Sigmoid colon (tissue), 7 donors: ENCODE measurements around the gene OLFM3. TPM values are rescaled to one million over a fixed set of nuclear protein-coding genes. Genes with fewer than 3 reads are reported as not detected.

Experiments
- DNase-seq: peaks from one replicate; pipeline ENCODE4 v3.0.0-alpha.2; 2019
- H3K27ac ChIP-seq, 4 donors: fragments of 200-600 bp; sonication (generic); one replicate each; pipeline ENCODE4 v1.5.1; 2016 to 2019; ENCODE audit warnings: mild to moderate bottlenecking in 1 of 4
- H3K27me3 ChIP-seq, 3 donors: fragments of 200-600 bp; sonication (generic); one replicate each; pipeline ENCODE4 v1.5.1; 2019; ENCODE audit warnings: mild to moderate bottlenecking in 1 of 3
- H3K36me3 ChIP-seq, 4 donors: fragments of 200-600 bp; sonication (generic); one replicate each; pipeline ENCODE4 v1.5.1; 2016 to 2019
- H3K4me1 ChIP-seq, 4 donors: fragments of 200-600 bp; sonication (generic); one replicate each; pipeline ENCODE4 v1.5.1; 2017 to 2019
- H3K4me3 ChIP-seq, 4 donors: fragments of 200-600 bp; sonication (generic); one replicate each; pipeline ENCODE4 v1.5.1; 2017 to 2019; ENCODE audit warnings: mild to moderate bottlenecking in 2 of 4, moderate library complexity in 1 of 4
- H3K9me3 ChIP-seq, 4 donors: fragments of 200-600 bp in 3 of 4; sonication (generic) in 3 of 4; one replicate each; pipeline versions ENCODE4 v1.5.1 to v1.6.1; 2013 to 2019
- CTCF ChIP-seq, 4 experiments: fragments of 450-650 bp in 3 of 4; fragments of 200-600 bp in 1 of 4; IDR thresholded peaks; one replicate each; pipeline ENCODE4 v1.5.1; 2016 to 2019; ENCODE audit warnings: antibody characterized with exemption in 4 of 4, mild to moderate bottlenecking in 3 of 4, moderate library complexity in 2 of 4
- EP300 ChIP-seq, 4 donors: sonication (generic); formaldehyde crosslinking; IDR thresholded peaks; one replicate each; pipeline ENCODE4 v1.6.1; 2017; ENCODE audit warnings: antibody characterized with exemption in 4 of 4
- POLR2A ChIP-seq, 2 donors: fragments of 450-650 bp; IDR thresholded peaks; one replicate each; pipeline ENCODE4 v1.6.1; 2016; ENCODE audit warnings: antibody characterized with exemption in 2 of 2, mild to moderate bottlenecking in 2 of 2, moderate library complexity in 2 of 2
- POLR2AphosphoS5 ChIP-seq, 4 donors: sonication (generic); formaldehyde crosslinking; IDR thresholded peaks; one replicate each; pipeline ENCODE4 v1.6.1; 2017; ENCODE audit warnings: antibody characterized with exemption in 4 of 4
- WGBS, 2 donors: extraction: QIAGEN DNeasy Blood & Tissue Kit; methylation state at CpG; one replicate each; pipeline ENCODE4 v1.1.7; 2013; 5-methylcytosine and 5-hydroxymethylcytosine counted together
- intact Hi-C: fragments of 100-400 bp; cut with DNase I; formaldehyde crosslinking; loops from one replicate; pipeline ENCODE4 v1.15.1; 2023
- polyA plus RNA-seq, 3 donors: library from polyadenylated mRNA; stranded (reverse); fragments of 200-250 nt; gene quantifications; one replicate each; pipeline ENCODE4 v1.2.3, GENCODE V29; 2013
- total RNA-seq, 4 donors: library from RNA; depleted of rRNA; stranded (reverse); fragments of >200 nt; gene quantifications; one replicate each; pipeline ENCODE4 v1.1.0, GENCODE V29; 2016
- donor health status: healthy with polysubstance abuse.
- donor health status: Bipolar disorder and iron deficiency.
- donor health status: healthy.

OLFM3 gene
- total RNA-seq (1 to 10 TPM in 3 of 4 donors, under 1 TPM in 1; 0.99 to 2.1 (median 1.2) TPM), polyA plus RNA-seq (under 1 TPM in 1 of 3 donors, not detected in 2; 0.44 TPM)

DNA sequence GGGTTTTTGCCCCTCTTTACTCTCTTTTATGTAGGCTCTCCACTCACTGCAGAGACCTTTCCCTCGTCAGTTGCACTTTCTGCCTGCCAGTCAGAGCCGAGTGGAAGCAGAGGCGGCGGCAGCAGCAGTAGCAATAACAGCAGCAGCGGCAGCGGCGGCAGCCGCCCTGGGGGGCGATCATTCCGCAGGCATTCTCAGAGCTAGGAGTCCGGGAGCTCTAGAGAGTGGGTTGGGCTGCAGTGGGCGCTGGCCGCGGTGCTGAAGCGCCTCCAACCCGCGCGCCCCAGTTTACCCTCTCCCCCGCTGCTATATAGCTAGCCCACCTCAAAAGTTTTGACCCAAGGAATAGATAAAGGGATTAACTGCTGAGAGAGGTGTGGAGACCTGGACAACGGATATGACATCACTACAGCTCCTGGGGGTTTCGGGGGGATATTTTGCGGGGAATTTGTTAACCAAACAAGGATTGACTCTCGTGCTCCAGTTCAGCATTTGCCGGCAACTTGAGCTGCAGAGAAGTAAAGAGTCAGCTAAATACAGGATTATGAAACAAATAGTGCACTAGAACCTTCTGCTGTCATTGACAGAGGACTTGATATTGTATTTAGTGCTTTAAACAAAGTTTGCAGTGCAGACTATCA, at the start of gene OLFM3:
TSS of gene OLFM3 (minus strand) at position 102 of the 641 bp plus-strand sequence.
- no peaks in the 10 kb centered on the region for H3K36me3 ChIP-seq
- H3K4me3 ChIP-seq: no peak within 1 kb of the TSS
- no peak within 1 kb of the TSS for H3K27ac ChIP-seq
- peaks cover 0 to 35% (median 2%) of the 10 kb centered on the region in 3 donors for H3K27me3 ChIP-seq
- H3K9me3 ChIP-seq: no peaks in the 10 kb centered on the region
- DNase-seq: no peak
- H3K4me1 ChIP-seq: peaks cover 0 to 3% (median 0%) of the 10 kb centered on the region in 4 donors
- intact Hi-C loops: no loop called here
- TF ChIP-seq POLR2AphosphoS5 (IDR thresholded peaks at IDR 0.05) (no peak), EP300 (IDR thresholded peaks at IDR 0.05) (no peak), POLR2A (IDR thresholded peaks at IDR 0.05) (no peak), CTCF (IDR thresholded peaks at IDR 0.05) (no peak)
- WGBS, 2 donors: 8 to 9% methylated on average over 24 of the region's 24 CpGs

DNA sequence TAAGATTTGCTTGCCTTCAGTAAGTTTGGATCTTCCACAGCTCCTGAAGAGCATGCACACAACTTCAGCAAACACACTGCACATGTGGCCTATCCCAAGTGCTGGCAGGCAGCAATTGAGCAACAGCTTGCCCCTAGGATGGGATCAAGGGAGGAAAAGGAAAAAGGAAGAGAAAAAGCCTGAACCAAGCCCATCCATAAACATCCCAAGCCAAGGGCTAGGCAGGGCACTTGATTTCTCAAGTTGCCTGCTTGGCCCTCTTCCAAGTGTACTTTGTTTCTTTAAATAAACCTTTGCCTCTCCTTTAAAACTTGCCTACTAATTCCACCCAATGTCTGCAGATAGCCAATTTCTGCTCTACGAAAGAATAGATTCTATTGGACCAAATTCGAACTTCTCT, 49.0 kb upstream of the OLFM3 start:
- no peaks in the 10 kb centered on the region for H3K36me3 ChIP-seq
- H3K27me3 ChIP-seq: no peaks in the 10 kb centered on the region
- H3K27ac ChIP-seq: no peak overlapping the region
- DNase-seq: no peak
- H3K9me3 ChIP-seq: no peaks in the 10 kb centered on the region
- intact Hi-C loops: no loop called here
- no peaks in the 10 kb centered on the region for H3K4me1 ChIP-seq
- no peak for TF ChIP-seq POLR2AphosphoS5 (IDR thresholded peaks at IDR 0.05)
- TF ChIP-seq EP300 (IDR thresholded peaks at IDR 0.05): no peak
- no peak for TF ChIP-seq POLR2A (IDR thresholded peaks at IDR 0.05)
- TF ChIP-seq CTCF (IDR thresholded peaks at IDR 0.05): no peak
- 14 to 65% methylated on average over 2 of the region's 2 CpGs for WGBS, 2 donors
- H3K4me3 ChIP-seq: no peak overlapping the region

DNA sequence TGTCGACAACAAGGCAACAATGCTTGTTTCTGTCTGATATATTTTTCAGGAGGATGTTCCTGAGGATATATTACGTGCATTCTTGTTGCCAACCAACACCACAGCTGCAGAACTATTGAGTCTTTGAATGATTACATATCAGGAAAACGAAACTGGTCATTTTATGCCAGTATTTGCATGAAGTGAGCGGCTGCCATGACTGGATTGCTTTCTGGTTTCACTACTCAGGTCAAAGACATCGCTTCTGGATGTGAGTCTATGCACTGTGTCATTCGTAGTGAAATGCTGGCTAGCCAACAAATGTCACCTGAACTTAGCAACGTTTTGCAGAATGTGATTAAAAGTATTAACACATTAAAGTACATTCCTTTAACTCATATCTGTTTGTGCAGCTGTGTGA, 35.8 kb upstream of the OLFM3 start:
- Histone ChIP-seq H3K27ac (no peak overlapping the region), H3K4me1 (no peaks in the 10 kb centered on the region), H3K27me3 (no peaks in the 10 kb centered on the region), H3K36me3 (no peaks in the 10 kb centered on the region), H3K9me3 (no peaks in the 10 kb centered on the region), H3K4me3 (no peak overlapping the region)
- no peak for TF ChIP-seq POLR2AphosphoS5 (IDR thresholded peaks at IDR 0.05)
- TF ChIP-seq POLR2A (IDR thresholded peaks at IDR 0.05): no peak
- no peak for TF ChIP-seq CTCF (IDR thresholded peaks at IDR 0.05)
- TF ChIP-seq EP300 (IDR thresholded peaks at IDR 0.05): no peak
- intact Hi-C loops: no loop called here
- DNase-seq: no peak
- whole genome bisulfite sequencing, 2 donors: 75 to 77% methylated on average over 7 of the region's 7 CpGs

- intact Hi-C loops: no loop called here
- TF ChIP-seq EP300 (IDR thresholded peaks at IDR 0.05) (no peak), CTCF (IDR thresholded peaks at IDR 0.05) (no peak), POLR2AphosphoS5 (IDR thresholded peaks at IDR 0.05) (no peak), POLR2A (IDR thresholded peaks at IDR 0.05) (no peak)
- Histone ChIP-seq H3K9me3 (no peaks in the 10 kb centered on the region), H3K36me3 (no peaks in the 10 kb centered on the region), H3K4me1 (no peaks in the 10 kb centered on the region), H3K4me3 (no peak overlapping the region), H3K27me3 (no peaks in the 10 kb centered on the region), H3K27ac (no peak overlapping the region)
- DNase-seq: no peak
Measured at GRCh38 chr1:102019530-102019929, 22.8 kb upstream of the OLFM3 start.

- Histone ChIP-seq H3K27me3 (no peaks in the 10 kb centered on the region), H3K4me3 (no peak overlapping the region), H3K4me1 (no peaks in the 10 kb centered on the region), H3K36me3 (no peaks in the 10 kb centered on the region), H3K9me3 (no peaks in the 10 kb centered on the region), H3K27ac (no peak overlapping the region)
- 85 to 90% methylated on average over 3 of the region's 3 CpGs for WGBS, 2 donors
- no peak for DNase-seq
- intact Hi-C loops: no loop called here
- TF ChIP-seq EP300 (IDR thresholded peaks at IDR 0.05): no peak
Measured at GRCh38 chr1:102015728-102016127, 19.0 kb upstream of the OLFM3 start.
